Suprapubic skin (tissue), 3 donors: ENCODE results near the gene PNPLA2.

Experiments
- POLR2A ChIP-seq, 2 donors: fragments of 450-650 bp; IDR thresholded peaks; one replicate each; pipeline ENCODE4 v1.6.1; 2017; ENCODE audit warnings: antibody characterized with exemption in 2 of 2, mild to moderate bottlenecking in 2 of 2, moderate library complexity in 2 of 2
- TF ChIP-seq, protein P1 (sequence below), 2 donors: fragments of 200-600 bp in 1 of 2; fragments of 450-650 bp in 1 of 2; sonication (generic) in 1 of 2; IDR thresholded peaks; one replicate each; pipeline ENCODE4 v1.5.1; 2016 to 2019; ENCODE audit warnings: antibody characterized with exemption in 2 of 2, mild to moderate bottlenecking in 1 of 2, moderate library complexity in 1 of 2

DNA sequence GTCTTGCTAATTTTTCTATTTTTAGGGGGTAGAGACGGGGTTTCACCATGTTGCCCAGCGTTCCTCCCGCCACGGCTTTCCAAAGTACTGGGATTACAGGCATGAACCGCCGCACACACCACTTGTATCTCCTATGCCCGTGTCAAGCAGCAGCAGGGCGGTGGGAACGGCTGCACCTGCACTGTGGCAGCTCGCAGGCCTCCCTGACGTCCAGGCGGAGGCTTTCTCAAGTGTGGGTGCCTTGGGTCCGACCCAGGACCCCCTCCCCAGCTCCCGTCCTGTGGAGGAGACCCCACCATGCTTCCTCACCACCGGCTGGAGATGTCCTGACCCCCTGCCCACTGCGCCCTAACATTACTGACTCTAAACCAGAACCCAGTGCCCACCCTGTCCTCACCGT lies 49.7 kb downstream of the PNPLA2 start:
- TF ChIP-seq, protein P1, sequence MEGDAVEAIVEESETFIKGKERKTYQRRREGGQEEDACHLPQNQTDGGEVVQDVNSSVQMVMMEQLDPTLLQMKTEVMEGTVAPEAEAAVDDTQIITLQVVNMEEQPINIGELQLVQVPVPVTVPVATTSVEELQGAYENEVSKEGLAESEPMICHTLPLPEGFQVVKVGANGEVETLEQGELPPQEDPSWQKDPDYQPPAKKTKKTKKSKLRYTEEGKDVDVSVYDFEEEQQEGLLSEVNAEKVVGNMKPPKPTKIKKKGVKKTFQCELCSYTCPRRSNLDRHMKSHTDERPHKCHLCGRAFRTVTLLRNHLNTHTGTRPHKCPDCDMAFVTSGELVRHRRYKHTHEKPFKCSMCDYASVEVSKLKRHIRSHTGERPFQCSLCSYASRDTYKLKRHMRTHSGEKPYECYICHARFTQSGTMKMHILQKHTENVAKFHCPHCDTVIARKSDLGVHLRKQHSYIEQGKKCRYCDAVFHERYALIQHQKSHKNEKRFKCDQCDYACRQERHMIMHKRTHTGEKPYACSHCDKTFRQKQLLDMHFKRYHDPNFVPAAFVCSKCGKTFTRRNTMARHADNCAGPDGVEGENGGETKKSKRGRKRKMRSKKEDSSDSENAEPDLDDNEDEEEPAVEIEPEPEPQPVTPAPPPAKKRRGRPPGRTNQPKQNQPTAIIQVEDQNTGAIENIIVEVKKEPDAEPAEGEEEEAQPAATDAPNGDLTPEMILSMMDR (IDR thresholded peaks at IDR 0.05): no peak
- TF ChIP-seq POLR2A (IDR thresholded peaks at IDR 0.05): no peak
